ENCODE data around the gene RAB40B. TPM values are rescaled to one million over a fixed set of nuclear protein-coding genes. Genes with fewer than 3 reads are reported as not detected.

Gene RAB40B
- total RNA-seq, 1 experiment from 2014 or later, result 22.4 TPM

GRCh38 chr17:82619211-82619610 is 79.3 kb downstream of the RAB40B start:
- Histone ChIP-seq H3K36me3 (ENCODE audit: low read depth, low read length) (peaks cover 58% of the 10 kb centered on the region), H3K79me2 (ENCODE audit: low read length) (0 out of 2 replicates have a peak, but pooled peaks cover 3% of the 10 kb centered on the region)
- ATAC-seq, result no peak

GRCh38 chr17:82616021-82616711 is 82.3 kb downstream of the RAB40B start:
- no TSS peak for BruUV-seq (replicated peaks)
- ATAC-seq, result no peak
- no peak overlapping the region for H3K4me3 ChIP-seq (ENCODE audit: low read length)
- H3F3A ChIP-seq (ENCODE audit: low read length, unreplicated experiment), result no peaks in the 10 kb centered on the region
- peaks cover 46% of the 10 kb centered on the region for H3K36me3 ChIP-seq (ENCODE audit: low read depth, low read length)
- no peak overlapping the region for H3K27ac ChIP-seq (ENCODE audit: low read length)
- H4K20me1 ChIP-seq (ENCODE audit: low read length), result no peaks in the 10 kb centered on the region
- ChIA-PET CTCF (no interaction called here), POLR2A (ENCODE audit: unreplicated experiment) (no interaction called here)
- intact Hi-C loops (cut with micrococcal nuclease), result no loop called here
- no peak overlapping the region for H2AFZ ChIP-seq (ENCODE audit: low read length)
- H3K9ac ChIP-seq (ENCODE audit: low read length), result no peak overlapping the region
- no peaks in the 10 kb centered on the region for H3K4me1 ChIP-seq (ENCODE audit: insufficient read depth, low read length)
- H3K4me2 ChIP-seq (ENCODE audit: low read length), result no peak overlapping the region
- 0 out of 2 replicates have a peak, but pooled peaks cover 3% of the 10 kb centered on the region for H3K79me2 ChIP-seq (ENCODE audit: low read length)
- no peak for DNase-seq
- no peak for TF ChIP-seq EZH2 (IDR thresholded peaks at IDR 0.05; ENCODE audit: low read length, unreplicated experiment)
- no peaks in the 10 kb centered on the region for H3K27me3 ChIP-seq (ENCODE audit: low read length)
- no peaks in the 10 kb centered on the region for H3K9me2 ChIP-seq (replicated peaks; ENCODE audit: low read length)
- no peaks in the 10 kb centered on the region for H3K9me3 ChIP-seq (ENCODE audit: low read length)

More at GRCh38 chr17:82619211-82619610, 79.3 kb downstream of the RAB40B start:
- Histone ChIP-seq H3K27me3 (ENCODE audit: low read length) (no peaks in the 10 kb centered on the region), H3F3A (ENCODE audit: low read length, unreplicated experiment) (no peaks in the 10 kb centered on the region), H3K9me3 (ENCODE audit: low read length) (no peaks in the 10 kb centered on the region), H4K20me1 (ENCODE audit: low read length) (no peaks in the 10 kb centered on the region), H3K4me3 (ENCODE audit: low read length) (no peak overlapping the region), H3K27ac (ENCODE audit: low read length) (no peak overlapping the region), H3K9ac (ENCODE audit: low read length) (no peak overlapping the region), H3K9me2 (replicated peaks; ENCODE audit: low read length) (no peaks in the 10 kb centered on the region), H2AFZ (ENCODE audit: low read length) (no peak overlapping the region), H3K4me2 (ENCODE audit: low read length) (no peak overlapping the region), H3K4me1 (ENCODE audit: insufficient read depth, low read length) (no peaks in the 10 kb centered on the region)
- intact Hi-C loops (cut with micrococcal nuclease), result no loop called here
- TF ChIP-seq EZH2phosphoT487 (IDR thresholded peaks at IDR 0.05; ENCODE audit: borderline replicate concordance, low read length), result no peak
- no peak for TF ChIP-seq EZH2 (IDR thresholded peaks at IDR 0.05; ENCODE audit: low read length, unreplicated experiment)
- no peak for TF ChIP-seq CTCF (conservative IDR thresholded peaks at IDR 0.05; ENCODE audit: low read depth, low read length)
- no peak for DNase-seq
- no TSS peak for BruUV-seq (replicated peaks)
- POLR2A ChIA-PET (ENCODE audit: unreplicated experiment), result no interaction called here
- CTCF ChIA-PET, result no interaction called here

DNA sequence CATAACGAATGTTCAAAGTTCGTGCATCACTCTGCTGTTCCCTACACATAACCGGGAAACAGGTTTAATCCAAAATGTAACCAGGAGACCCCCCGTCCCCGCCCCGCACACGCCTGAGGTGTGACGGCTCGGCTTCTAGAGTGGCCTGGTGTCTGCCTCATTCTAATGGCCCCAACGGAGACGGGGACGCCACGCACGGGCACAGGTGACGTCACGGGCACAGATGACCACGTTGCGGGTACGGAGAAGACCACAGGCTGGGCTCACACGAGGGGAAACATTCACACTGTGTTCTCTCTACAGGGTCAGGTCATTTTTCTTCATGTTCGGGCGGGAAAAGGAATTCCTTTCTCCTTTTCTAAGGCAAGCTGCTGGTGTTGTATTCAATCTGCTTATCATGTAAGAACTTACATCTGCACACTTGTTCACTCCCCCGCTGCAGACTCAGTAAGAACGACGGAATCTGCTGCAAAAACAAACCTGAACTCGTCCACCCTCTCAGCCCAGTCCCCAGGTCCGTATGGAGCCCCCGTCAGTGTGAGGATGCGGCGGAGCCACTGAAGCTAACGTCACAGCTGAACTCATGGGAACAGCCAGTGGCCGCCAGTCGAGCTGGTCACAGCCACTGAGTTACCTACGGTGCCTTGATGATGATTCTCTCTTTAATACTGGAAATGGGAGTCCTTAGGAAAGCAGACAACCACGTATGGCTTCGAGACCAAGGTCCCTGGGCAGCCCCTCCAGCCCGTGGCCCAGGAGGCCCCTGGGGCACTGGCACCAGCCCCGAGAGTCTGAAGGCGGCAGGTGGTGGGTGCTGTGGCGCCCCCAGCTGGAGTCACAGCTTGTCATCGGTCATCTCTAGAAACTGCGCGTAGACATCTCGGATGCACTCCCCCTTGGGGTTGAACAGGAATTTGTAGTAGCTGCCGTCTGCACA is 83.1 kb downstream of the RAB40B start:
- H3K36me3 ChIP-seq (ENCODE audit: low read depth, low read length), result peaks cover 46% of the 10 kb centered on the region
- no peak overlapping the region for H3K9ac ChIP-seq (ENCODE audit: low read length)
- H3K79me2 ChIP-seq (ENCODE audit: low read length), result 0 out of 2 replicates have a peak, but pooled peaks cover 3% of the 10 kb centered on the region
- H3K4me1 ChIP-seq (ENCODE audit: insufficient read depth, low read length), result no peaks in the 10 kb centered on the region
- H3K9me2 ChIP-seq (replicated peaks; ENCODE audit: low read length), result no peaks in the 10 kb centered on the region
- no peak for DNase-seq
- H4K20me1 ChIP-seq (ENCODE audit: low read length), result no peaks in the 10 kb centered on the region
- H2AFZ ChIP-seq (ENCODE audit: low read length), result no peak overlapping the region
- H3K27ac ChIP-seq (ENCODE audit: low read length), result no peak overlapping the region
- intact Hi-C loops (cut with micrococcal nuclease), result no loop called here
- no peaks in the 10 kb centered on the region for H3K27me3 ChIP-seq (ENCODE audit: low read length)
- ChIA-PET POLR2A (ENCODE audit: unreplicated experiment) (no interaction called here), CTCF (no interaction called here)
- no peak overlapping the region for H3K4me2 ChIP-seq (ENCODE audit: low read length)
- no peak for TF ChIP-seq EZH2 (IDR thresholded peaks at IDR 0.05; ENCODE audit: low read length, unreplicated experiment)
- peak; percentile 44; the same call in 1 of the 2 replicates for TF ChIP-seq CTCF (conservative IDR thresholded peaks at IDR 0.05; ENCODE audit: low read depth, low read length)
- H3F3A ChIP-seq (ENCODE audit: low read length, unreplicated experiment), result no peaks in the 10 kb centered on the region
- no peak overlapping the region for H3K4me3 ChIP-seq (ENCODE audit: low read length)
- TSS peak; percentile 49 for BruUV-seq (replicated peaks)
- H3K9me3 ChIP-seq (ENCODE audit: low read length), result no peaks in the 10 kb centered on the region
- no peak for ATAC-seq
